ENCODE measurements around the gene C2orf68. TPM values are rescaled to one million over a fixed set of nuclear protein-coding genes. Genes with fewer than 3 reads are reported as not detected.
A peak's percentile ranks its signal among the peaks of the same experiment; 100 is the strongest.
"Not testable (repeated sequence)": the region's sequence is repeated elsewhere in the genome, so short reads cannot be mapped to it uniquely, and the experiment has no call there.

The C2orf68 gene
- total RNA-seq (10 to 100 TPM; 45.3 to 77.9 (median 62.4) TPM), total RNA-seq (17.4 to 135 (median 42.6) reads per million in 29 experiments)
- total RNA-seq (2013), result 37.3 TPM

GRCh38 chr2:85611705-85612587, at the start of gene C2orf68:
C2orf68 (minus strand) TSS chr2:85612066; CDS start chr2:85611984, 82 bp downstream.
- no peaks in the 10 kb centered on the region for H3K9me3 Mint-ChIP-seq
- H3K4me3 Mint-ChIP-seq, result peak within 1 kb of the TSS; percentile 93 to 98 (median 98)
- CTCF ChIA-PET, result interaction anchor here (0.5 to 1.3 kb wide), 4 partner anchors 19 to 831 kb away, joined by 3 to 5 read pairs (median 4); no protein-coding TSS in a partner anchor

GRCh38 chr2:85661139-85661858, 49.4 kb upstream of the C2orf68 start:
- ChIA-PET CTCF (no interaction called here), POLR2A (no interaction called here)
- Mint-ChIP-seq H3K36me3 (peaks cover 9% of the 10 kb centered on the region), H3K27ac (no peak overlapping the region), H3K9me3 (no peaks in the 10 kb centered on the region), H3K4me3 (no peak overlapping the region), H3K27me3 (no peaks in the 10 kb centered on the region), H3K4me1 (peaks cover 0 to 3% (median 0%) of the 10 kb centered on the region in 3 donors)
- no peak overlapping the region for H3K27ac ChIP-seq (ENCODE audit: low read length)
- DNase-seq, result no peak
- no peak overlapping the region for H3K4me3 ChIP-seq (ENCODE audit: control insufficient read depth in 1 of 2, extremely low read depth in 1 of 2, low read length in 1 of 2)
- no peak for ATAC-seq (replicated peaks in 1 of 4)
- 97% methylated on average over 5 of the region's 14 CpGs for WGBS (ENCODE audit: insufficient coverage)
- H3K4me1 ChIP-seq (ENCODE audit: control insufficient read depth in 1 of 2, extremely low read depth in 1 of 2, insufficient read depth in 2 of 2, low read length in 2 of 2), result peaks cover 0 to 3% of the 10 kb centered on the region in 2 experiments
- H3K9me3 ChIP-seq, result no peaks in the 10 kb centered on the region
- peaks cover 0 to 2% of the 10 kb centered on the region in 2 experiments for H3K27me3 ChIP-seq (replicated peaks in 1 of 2; ENCODE audit: control insufficient read depth in 2 of 2, extremely low read depth in 1 of 2, insufficient read depth in 2 of 2, low read length in 1 of 2)
- peaks cover 4 to 9% of the 10 kb centered on the region in 2 donors for H3K36me3 ChIP-seq (ENCODE audit: control insufficient read depth in 2 of 2, extremely low read depth in 1 of 2, insufficient read depth in 1 of 2, low read length in 1 of 2)

More at GRCh38 chr2:85611705-85612587, at the start of gene C2orf68:
- Histone ChIP-seq H3K4me1 (ENCODE audit: control insufficient read depth in 1 of 2, extremely low read depth in 1 of 2, insufficient read depth in 2 of 2, low read length in 2 of 2) (peaks cover 8 to 40% of the 10 kb centered on the region in 2 experiments), H3K9me3 (no peaks in the 10 kb centered on the region), H3K27me3 (replicated peaks in 1 of 2; ENCODE audit: control insufficient read depth in 2 of 2, extremely low read depth in 1 of 2, insufficient read depth in 2 of 2, low read length in 1 of 2) (no peaks in the 10 kb centered on the region), H3K36me3 (ENCODE audit: control insufficient read depth in 2 of 2, extremely low read depth in 1 of 2, insufficient read depth in 1 of 2, low read length in 1 of 2) (peaks cover 3 to 18% of the 10 kb centered on the region in 2 donors), H3K27ac (ENCODE audit: low read length) (peak within 1 kb of the TSS; percentile 76), H3K4me3 (ENCODE audit: control insufficient read depth in 1 of 2, extremely low read depth in 1 of 2, low read length in 1 of 2) (peak within 1 kb of the TSS; percentile 59 to 71)
- 11% methylated on average over 48 of the region's 73 CpGs for WGBS (ENCODE audit: insufficient coverage)
- H3K36me3 Mint-ChIP-seq, result peaks cover 19% of the 10 kb centered on the region
- peak within 1 kb of the TSS; percentile 93 to 94 for H3K27ac Mint-ChIP-seq
- POLR2A ChIA-PET, result interaction anchor here (0.6 to 2.4 kb wide), 3 partner anchors 17 to 36 kb away, joined by 3 to 9 read pairs (median 4); partner anchors contain the start of gene RNF181 (in 1 of the 2)
- no peaks in the 10 kb centered on the region for H3K27me3 Mint-ChIP-seq
- peaks cover 23 to 40% (median 38%) of the 10 kb centered on the region in 3 donors for H3K4me1 Mint-ChIP-seq
- DNase-seq, result peak; percentile 56 to 85 (median 74)
- ATAC-seq (replicated peaks in 1 of 4), result peak; percentile 68 to 74 (median 70)

- H3K4me1 ChIP-seq (ENCODE audit: control insufficient read depth in 1 of 2, extremely low read depth in 1 of 2, insufficient read depth in 2 of 2, low read length in 2 of 2), result peaks cover 0 to 3% of the 10 kb centered on the region in 2 experiments
- H3K9me3 ChIP-seq, result no peaks in the 10 kb centered on the region
- POLR2A ChIA-PET, result no interaction called here
- CTCF ChIA-PET, result interaction anchor here in 1 of 2 donors (0.7 kb wide), 1 partner anchor 22 kb away, joined by 7 read pairs; no protein-coding TSS in a partner anchor
- no peak overlapping the region for H3K4me3 ChIP-seq (ENCODE audit: control insufficient read depth in 1 of 2, extremely low read depth in 1 of 2, low read length in 1 of 2)
- no peak for DNase-seq
- peaks cover 0 to 3% (median 0%) of the 10 kb centered on the region in 3 donors for H3K4me1 Mint-ChIP-seq
- no peak for ATAC-seq (replicated peaks in 1 of 4)
- 96% methylated on average over 4 of the region's 7 CpGs for WGBS (ENCODE audit: insufficient coverage)
- H3K27ac Mint-ChIP-seq, result no peak overlapping the region
- H3K4me3 Mint-ChIP-seq, result no peak overlapping the region
- no peaks in the 10 kb centered on the region for H3K27me3 Mint-ChIP-seq
- H3K27ac ChIP-seq (ENCODE audit: low read length), result no peak overlapping the region
- H3K36me3 ChIP-seq (ENCODE audit: control insufficient read depth in 2 of 2, extremely low read depth in 1 of 2, insufficient read depth in 1 of 2, low read length in 1 of 2), result peaks cover 4 to 10% of the 10 kb centered on the region in 2 donors
- H3K27me3 ChIP-seq (replicated peaks in 1 of 2; ENCODE audit: control insufficient read depth in 2 of 2, extremely low read depth in 1 of 2, insufficient read depth in 2 of 2, low read length in 1 of 2), result no peaks in the 10 kb centered on the region
- H3K9me3 Mint-ChIP-seq, result no peaks in the 10 kb centered on the region
- H3K36me3 Mint-ChIP-seq, result peaks cover 12% of the 10 kb centered on the region
These were observed 48.9 kb upstream of the C2orf68 start for GRCh38 chr2:85660725-85661124.

- H3K27me3 Mint-ChIP-seq; H3K9me3 ChIP-seq; POLR2A ChIA-PET; H3K4me1 ChIP-seq (ENCODE audit: control insufficient read depth in 1 of 2, extremely low read depth in 1 of 2, insufficient read depth in 2 of 2, low read length in 2 of 2); DNase-seq; ATAC-seq (replicated peaks in 1 of 4); H3K27me3 ChIP-seq (replicated peaks in 1 of 2; ENCODE audit: control insufficient read depth in 2 of 2, extremely low read depth in 1 of 2, insufficient read depth in 2 of 2, low read length in 1 of 2); H3K27ac Mint-ChIP-seq; H3K4me1 Mint-ChIP-seq; H3K9me3 Mint-ChIP-seq; H3K4me3 Mint-ChIP-seq; H3K4me3 ChIP-seq (ENCODE audit: control insufficient read depth in 1 of 2, extremely low read depth in 1 of 2, low read length in 1 of 2); H3K27ac ChIP-seq (ENCODE audit: low read length): not testable (repeated sequence)
- WGBS (ENCODE audit: insufficient coverage), result 100% methylated on average over 4 of the region's 11 CpGs
- H3K36me3 ChIP-seq (ENCODE audit: control insufficient read depth in 2 of 2, extremely low read depth in 1 of 2, insufficient read depth in 1 of 2, low read length in 1 of 2), result peaks cover 4 to 10% of the 10 kb centered on the region in 2 donors
- peaks cover 12% of the 10 kb centered on the region for H3K36me3 Mint-ChIP-seq
- CTCF ChIA-PET, result interaction anchor here in 1 of 2 donors (0.7 kb wide), 1 partner anchor 21 kb away, joined by 7 read pairs; no protein-coding TSS in a partner anchor
These were observed 48.4 kb upstream of the C2orf68 start for GRCh38 chr2:85660301-85660700.

- DNase-seq (peak in 1 of 35 experiments; percentile 8), ATAC-seq (replicated peaks in 1 of 4) (no peak)
- CTCF ChIA-PET, result interaction anchor here in 1 of 2 donors (0.6 to 1.3 kb wide), 2 partner anchors 23 to 544 kb away, joined by 3 to 6 read pairs; no protein-coding TSS in a partner anchor
- WGBS (ENCODE audit: insufficient coverage), result 60% methylated on average over 5 of the region's 13 CpGs
- H3K4me1 Mint-ChIP-seq, result peaks cover 0 to 3% (median 0%) of the 10 kb centered on the region in 3 donors
- peaks cover 0 to 3% of the 10 kb centered on the region in 2 experiments for H3K4me1 ChIP-seq (ENCODE audit: control insufficient read depth in 1 of 2, extremely low read depth in 1 of 2, insufficient read depth in 2 of 2, low read length in 2 of 2)
- H3K27me3 ChIP-seq (replicated peaks in 1 of 2; ENCODE audit: control insufficient read depth in 2 of 2, extremely low read depth in 1 of 2, insufficient read depth in 2 of 2, low read length in 1 of 2), result no peaks in the 10 kb centered on the region
- H3K9me3 Mint-ChIP-seq, result no peaks in the 10 kb centered on the region
- POLR2A ChIA-PET, result interaction anchor here in 1 of 2 donors (0.6 kb wide), 1 partner anchor 172 kb away, joined by 3 read pairs; no protein-coding TSS in a partner anchor
- H3K27ac Mint-ChIP-seq, result peak overlapping the region in 1 of 2 donors; percentile 48
- H3K36me3 Mint-ChIP-seq, result peaks cover 12% of the 10 kb centered on the region
- no peak overlapping the region for H3K4me3 Mint-ChIP-seq
- peaks cover 4 to 13% of the 10 kb centered on the region in 2 donors for H3K36me3 ChIP-seq (ENCODE audit: control insufficient read depth in 2 of 2, extremely low read depth in 1 of 2, insufficient read depth in 1 of 2, low read length in 1 of 2)
- H3K9me3 ChIP-seq, result no peaks in the 10 kb centered on the region
- no peak overlapping the region for H3K27ac ChIP-seq (ENCODE audit: low read length)
- H3K27me3 Mint-ChIP-seq, result no peaks in the 10 kb centered on the region
- no peak overlapping the region for H3K4me3 ChIP-seq (ENCODE audit: control insufficient read depth in 1 of 2, extremely low read depth in 1 of 2, low read length in 1 of 2)
These were observed 47.6 kb upstream of the C2orf68 start for GRCh38 chr2:85659324-85659981.

All from T-cell (primary cell).